ENCODE results near the gene RBP3. TPM values are rescaled to one million over a fixed set of nuclear protein-coding genes. Genes with fewer than 3 reads are reported as not detected.

The RBP3 gene
- total and polyA plus RNA-seq, 3 donors from 2014 or later, result 0.09 to 0.25 TPM; not detected in 1

- H3K4me3 ChIP-seq, result no peak overlapping the region
Observed at GRCh38 chr10:47311193-47311931, 36.8 kb upstream of the RBP3 start.

GRCh38 chr10:47311932-47312662, 36.1 kb upstream of the RBP3 start:
- no peak overlapping the region for H3K27ac ChIP-seq
- H3K36me3 ChIP-seq (ENCODE audit: low read depth, missing control alignments), result no peaks in the 10 kb centered on the region
- intact Hi-C loops (cut with DNase I; ENCODE audit: low total_unique reads), result no loop called here
- TF ChIP-seq, protein P1, sequence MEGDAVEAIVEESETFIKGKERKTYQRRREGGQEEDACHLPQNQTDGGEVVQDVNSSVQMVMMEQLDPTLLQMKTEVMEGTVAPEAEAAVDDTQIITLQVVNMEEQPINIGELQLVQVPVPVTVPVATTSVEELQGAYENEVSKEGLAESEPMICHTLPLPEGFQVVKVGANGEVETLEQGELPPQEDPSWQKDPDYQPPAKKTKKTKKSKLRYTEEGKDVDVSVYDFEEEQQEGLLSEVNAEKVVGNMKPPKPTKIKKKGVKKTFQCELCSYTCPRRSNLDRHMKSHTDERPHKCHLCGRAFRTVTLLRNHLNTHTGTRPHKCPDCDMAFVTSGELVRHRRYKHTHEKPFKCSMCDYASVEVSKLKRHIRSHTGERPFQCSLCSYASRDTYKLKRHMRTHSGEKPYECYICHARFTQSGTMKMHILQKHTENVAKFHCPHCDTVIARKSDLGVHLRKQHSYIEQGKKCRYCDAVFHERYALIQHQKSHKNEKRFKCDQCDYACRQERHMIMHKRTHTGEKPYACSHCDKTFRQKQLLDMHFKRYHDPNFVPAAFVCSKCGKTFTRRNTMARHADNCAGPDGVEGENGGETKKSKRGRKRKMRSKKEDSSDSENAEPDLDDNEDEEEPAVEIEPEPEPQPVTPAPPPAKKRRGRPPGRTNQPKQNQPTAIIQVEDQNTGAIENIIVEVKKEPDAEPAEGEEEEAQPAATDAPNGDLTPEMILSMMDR (IDR thresholded peaks at IDR 0.05), result peak; percentile 42 to 77 (median 68)
- no peak for TF ChIP-seq POLR2A (IDR thresholded peaks at IDR 0.05)
- H3K9me3 ChIP-seq, result no peaks in the 10 kb centered on the region
- H3K4me1 ChIP-seq, result peaks cover 8% of the 10 kb centered on the region
- 42 to 57% methylated on average over 4 to 20 of the region's 20 CpGs for WGBS, 2 donors
- no peak overlapping the region for H3K4me3 ChIP-seq
- peak; percentile 91 for DNase-seq
- no peaks in the 10 kb centered on the region for H3K27me3 ChIP-seq

More at GRCh38 chr10:47311193-47311931, 36.8 kb upstream of the RBP3 start:
- Histone ChIP-seq H3K27ac (no peak overlapping the region), H3K9me3 (no peaks in the 10 kb centered on the region), H3K27me3 (no peaks in the 10 kb centered on the region), H3K36me3 (ENCODE audit: low read depth, missing control alignments) (no peaks in the 10 kb centered on the region), H3K4me1 (peaks cover 8% of the 10 kb centered on the region)
- intact Hi-C loops (cut with DNase I; ENCODE audit: low total_unique reads), result no loop called here
- no peak for DNase-seq
- TF ChIP-seq POLR2A (IDR thresholded peaks at IDR 0.05), result no peak
- TF ChIP-seq, protein P1 (IDR thresholded peaks at IDR 0.05), result no peak
- WGBS, 2 donors, result 44 to 55% methylated on average over 10 of the region's 10 CpGs

GRCh38 chr10:47312663-47312995, 35.5 kb upstream of the RBP3 start:
- TF ChIP-seq, protein P1 (IDR thresholded peaks at IDR 0.05), result no peak
- no peak for TF ChIP-seq POLR2A (IDR thresholded peaks at IDR 0.05)
- Histone ChIP-seq H3K27ac (no peak overlapping the region), H3K4me1 (peaks cover 8% of the 10 kb centered on the region), H3K27me3 (no peaks in the 10 kb centered on the region), H3K9me3 (no peaks in the 10 kb centered on the region), H3K36me3 (ENCODE audit: low read depth, missing control alignments) (no peaks in the 10 kb centered on the region), H3K4me3 (no peak overlapping the region)
- intact Hi-C loops (cut with DNase I; ENCODE audit: low total_unique reads), result no loop called here
- no peak for DNase-seq
- 88 to 100% methylated on average over 3 to 7 of the region's 7 CpGs for WGBS, 2 donors

GRCh38 chr10:47314416-47314970, 33.7 kb upstream of the RBP3 start:
- Histone ChIP-seq H3K4me1 (peaks cover 8% of the 10 kb centered on the region), H3K4me3 (no peak overlapping the region), H3K27ac (no peak overlapping the region), H3K27me3 (no peaks in the 10 kb centered on the region), H3K36me3 (ENCODE audit: low read depth, missing control alignments) (no peaks in the 10 kb centered on the region), H3K9me3 (no peaks in the 10 kb centered on the region)
- intact Hi-C loops (cut with DNase I; ENCODE audit: low total_unique reads), result no loop called here
- DNase-seq, result no peak
- 87 to 90% methylated on average over 7 to 9 of the region's 9 CpGs for WGBS, 2 donors
- no peak for TF ChIP-seq POLR2A (IDR thresholded peaks at IDR 0.05)
- TF ChIP-seq, protein P1 (IDR thresholded peaks at IDR 0.05), result no peak
